ENCODE data around the gene TNFRSF12A.
A peak's percentile ranks its signal among the peaks of the same experiment; 100 is the strongest.

The TNFRSF12A gene

DNA sequence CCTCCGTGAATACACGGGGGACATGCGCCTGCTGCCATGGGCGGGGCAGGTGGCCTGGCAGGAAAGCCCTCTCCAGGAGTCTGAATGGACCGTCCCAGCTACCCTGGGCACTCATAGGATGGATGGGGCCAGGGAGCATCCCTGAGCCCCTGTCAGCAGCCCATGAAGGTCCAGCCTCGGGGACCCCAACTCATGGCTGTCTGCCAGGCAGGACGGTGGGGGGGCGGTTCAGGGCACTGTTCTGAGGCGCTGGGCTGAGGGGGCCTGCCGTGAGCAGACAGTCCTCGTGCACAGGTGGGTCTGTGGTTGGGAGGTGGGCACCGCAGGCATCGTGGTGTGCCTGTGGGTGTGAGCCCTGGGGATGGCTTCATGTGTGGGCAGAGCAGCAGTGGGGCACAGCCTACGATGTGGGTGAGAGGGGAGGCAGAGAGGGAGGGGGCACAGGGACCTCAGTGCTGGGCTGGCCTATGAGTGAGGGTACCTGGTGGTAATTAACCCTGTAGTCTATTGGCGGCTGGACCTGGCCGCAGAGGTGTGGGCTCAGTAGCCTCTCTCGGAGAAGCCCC lies 33.5 kb upstream of the TNFRSF12A start:
- no peak for DNase-seq

- no peak for DNase-seq
Observed at GRCh38 chr16:2987286-2987685, 32.9 kb upstream of the TNFRSF12A start.

DNA sequence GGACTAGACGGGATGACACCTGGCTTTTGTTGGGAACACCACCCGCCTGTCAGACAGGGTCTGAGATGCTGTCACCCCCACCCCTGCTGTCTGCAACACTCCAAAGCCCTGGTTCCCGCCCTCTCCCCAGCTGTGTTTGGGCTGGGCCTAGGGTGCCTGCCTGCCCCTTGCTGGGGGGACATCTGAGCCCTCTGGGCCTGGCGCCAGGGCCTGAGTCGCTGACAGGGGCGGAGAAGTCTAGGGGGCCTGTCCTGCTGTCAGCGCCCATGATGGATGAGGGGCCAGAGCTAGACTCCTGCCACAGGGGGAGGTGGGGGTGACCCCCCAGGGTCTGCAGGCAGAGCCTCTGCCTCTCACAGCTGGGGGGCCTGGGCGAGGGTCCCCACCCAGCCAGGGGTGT lies 32.3 kb upstream of the TNFRSF12A start:
- DNase-seq = no peak

DNA sequence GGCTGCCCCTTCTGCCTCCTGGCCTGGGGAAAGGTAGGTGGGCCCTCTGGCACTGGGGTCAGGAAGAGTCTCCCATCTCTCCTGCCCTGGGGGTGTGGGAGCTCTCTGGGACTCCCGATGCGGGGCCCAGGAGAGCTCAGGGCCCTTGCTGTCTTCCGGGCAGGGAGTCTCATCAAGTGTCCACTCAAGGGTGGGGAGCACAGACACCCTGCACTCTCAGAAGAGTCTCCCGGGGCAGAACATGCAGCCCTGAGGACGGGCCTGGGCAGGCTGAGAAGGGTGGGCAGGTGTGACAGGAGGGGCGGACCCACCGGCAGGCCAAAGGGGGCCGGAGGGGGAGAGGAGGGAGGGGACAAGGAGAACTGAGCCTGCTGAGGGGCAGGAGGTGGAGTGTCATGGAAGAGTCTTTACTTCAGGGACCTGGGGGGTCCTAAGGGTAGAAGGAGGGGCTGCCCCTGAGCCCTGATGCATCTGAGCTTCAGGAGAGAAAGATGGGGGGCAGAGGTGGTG lies 31.5 kb upstream of the TNFRSF12A start:
- no peak for DNase-seq

DNA sequence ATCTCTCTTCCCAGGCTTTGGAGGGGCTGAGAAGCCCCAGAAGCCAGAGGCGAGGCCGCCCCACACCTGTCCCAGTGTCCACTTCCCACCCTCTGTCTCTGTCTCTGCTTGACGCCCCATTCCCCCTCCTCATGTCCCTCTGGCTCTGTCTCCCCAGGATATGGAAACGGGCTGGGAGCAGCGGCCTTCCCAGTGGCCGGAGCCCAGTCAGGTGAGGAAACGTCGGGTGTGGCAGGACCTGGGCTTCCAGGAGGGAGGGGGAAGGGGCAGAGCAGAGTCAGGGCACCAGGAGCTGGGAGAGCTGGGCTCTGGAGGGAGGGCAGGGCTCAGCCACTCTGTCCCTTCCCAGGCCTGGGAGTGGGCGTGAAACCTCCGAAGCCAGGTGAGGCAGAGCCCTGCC lies 29.3 kb upstream of the TNFRSF12A start:
- DNase-seq = no peak

- DNase-seq = no peak
Observed at GRCh38 chr16:2991566-2992261, 28.5 kb upstream of the TNFRSF12A start.

DNA sequence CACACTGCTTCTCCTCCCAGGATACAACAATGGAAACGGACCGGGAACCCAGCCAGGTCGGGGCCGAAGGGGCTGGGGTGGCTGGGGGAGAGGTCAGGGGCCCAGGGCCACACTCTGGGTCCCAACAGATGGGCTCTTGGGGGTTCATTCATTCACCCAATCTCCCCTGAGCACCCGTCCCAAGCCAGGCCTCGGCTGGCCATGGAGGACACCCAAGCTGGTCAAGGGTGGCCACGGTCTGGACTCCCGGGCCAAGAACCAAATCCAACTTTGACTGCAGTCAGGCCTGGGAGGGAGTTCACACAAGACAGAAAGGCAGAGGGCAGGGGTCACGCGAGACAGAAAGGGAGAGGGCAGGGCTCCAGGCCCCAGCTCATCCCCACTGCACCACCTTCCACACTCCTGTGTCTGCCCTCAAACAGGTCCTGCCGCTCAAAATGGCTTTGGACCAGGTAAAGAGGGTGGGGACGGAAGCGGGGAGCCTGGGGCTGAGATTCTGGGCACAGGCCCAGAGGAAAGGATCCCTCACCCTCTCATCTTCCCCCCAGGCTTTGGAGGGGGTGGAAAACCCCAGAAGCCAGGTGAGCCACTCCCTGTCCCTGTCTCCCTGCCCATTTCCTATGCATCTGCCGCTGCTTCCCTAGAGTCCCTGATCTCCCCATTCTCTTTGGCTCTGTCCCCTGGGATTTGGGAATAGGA lies 27.6 kb upstream of the TNFRSF12A start:
- DNase-seq = no peak

DNA sequence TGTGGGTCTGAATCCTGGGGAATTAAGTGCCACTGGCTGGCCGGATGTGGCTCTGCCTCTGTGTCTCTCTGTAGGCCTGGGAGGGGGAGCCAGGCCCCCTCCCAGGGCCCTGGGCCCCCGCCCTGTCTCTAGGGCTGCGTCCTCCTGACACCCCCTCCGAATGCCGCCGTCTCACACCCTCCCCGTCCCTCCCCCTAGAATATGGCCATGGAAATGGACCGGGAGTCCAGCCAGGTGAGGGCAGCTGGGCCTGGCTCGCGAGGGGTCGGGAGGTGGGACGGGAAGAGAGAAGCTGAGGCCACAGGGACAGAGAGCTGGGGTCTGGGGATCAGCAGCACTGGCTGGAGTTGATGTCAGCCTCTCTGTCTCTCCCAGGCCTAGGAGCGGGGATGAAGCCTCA lies 23.9 kb upstream of the TNFRSF12A start:
- DNase-seq = no peak

GRCh38 chr16:2999929-3000328 lies 20.2 kb upstream of the TNFRSF12A start:
- DNase-seq = no peak

DNA sequence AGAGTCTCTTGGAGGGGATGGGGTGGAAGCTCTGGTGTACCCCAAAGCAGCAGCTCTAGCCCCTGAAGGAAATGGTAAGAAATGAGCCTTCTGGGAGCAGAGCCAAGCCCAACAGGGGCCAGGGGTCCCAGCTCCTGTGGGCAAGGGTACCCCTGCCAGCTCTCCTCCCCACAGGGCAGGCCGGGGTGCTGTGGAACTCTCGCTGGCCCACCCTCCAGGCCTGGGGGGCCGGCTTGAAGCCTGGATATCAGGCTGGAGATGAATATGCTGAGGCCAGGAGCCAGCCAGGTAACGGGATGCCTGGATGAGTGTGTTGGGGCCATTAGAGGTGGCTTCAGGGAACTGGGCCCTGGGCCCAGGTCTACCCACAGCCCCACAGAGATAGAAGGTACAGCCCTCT lies 19.6 kb upstream of the TNFRSF12A start:
- no peak for DNase-seq

DNA sequence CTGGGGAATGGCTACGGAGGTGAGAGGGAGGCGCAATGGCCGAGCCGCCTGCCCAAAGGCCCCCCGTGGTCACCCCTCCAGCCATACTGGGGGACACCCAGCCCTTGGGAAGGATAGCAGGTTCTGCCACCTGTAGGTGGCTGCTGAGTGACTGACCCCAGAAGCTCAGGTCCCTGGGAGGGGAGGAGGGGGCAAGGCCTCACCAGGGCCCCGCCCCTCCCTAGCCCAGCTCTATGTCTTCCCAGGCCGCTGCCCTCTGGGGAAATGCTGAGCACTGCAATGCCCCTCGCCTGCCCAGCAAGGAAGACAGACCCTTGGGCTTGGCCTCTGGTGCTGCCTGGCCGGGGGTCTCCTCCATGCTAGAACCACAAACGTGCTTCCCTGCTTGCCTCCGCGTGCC lies 18.9 kb upstream of the TNFRSF12A start:
- DNase-seq = no peak

- peak; percentile 96 for DNase-seq
Observed at GRCh38 chr16:3003582-3004270, 16.4 kb upstream of the TNFRSF12A start.

GRCh38 chr16:3004319-3004718 lies 15.8 kb upstream of the TNFRSF12A start:
- no peak for DNase-seq

- DNase-seq = peak; percentile 46
Observed at GRCh38 chr16:3004781-3005284, 15.3 kb upstream of the TNFRSF12A start.

DNA sequence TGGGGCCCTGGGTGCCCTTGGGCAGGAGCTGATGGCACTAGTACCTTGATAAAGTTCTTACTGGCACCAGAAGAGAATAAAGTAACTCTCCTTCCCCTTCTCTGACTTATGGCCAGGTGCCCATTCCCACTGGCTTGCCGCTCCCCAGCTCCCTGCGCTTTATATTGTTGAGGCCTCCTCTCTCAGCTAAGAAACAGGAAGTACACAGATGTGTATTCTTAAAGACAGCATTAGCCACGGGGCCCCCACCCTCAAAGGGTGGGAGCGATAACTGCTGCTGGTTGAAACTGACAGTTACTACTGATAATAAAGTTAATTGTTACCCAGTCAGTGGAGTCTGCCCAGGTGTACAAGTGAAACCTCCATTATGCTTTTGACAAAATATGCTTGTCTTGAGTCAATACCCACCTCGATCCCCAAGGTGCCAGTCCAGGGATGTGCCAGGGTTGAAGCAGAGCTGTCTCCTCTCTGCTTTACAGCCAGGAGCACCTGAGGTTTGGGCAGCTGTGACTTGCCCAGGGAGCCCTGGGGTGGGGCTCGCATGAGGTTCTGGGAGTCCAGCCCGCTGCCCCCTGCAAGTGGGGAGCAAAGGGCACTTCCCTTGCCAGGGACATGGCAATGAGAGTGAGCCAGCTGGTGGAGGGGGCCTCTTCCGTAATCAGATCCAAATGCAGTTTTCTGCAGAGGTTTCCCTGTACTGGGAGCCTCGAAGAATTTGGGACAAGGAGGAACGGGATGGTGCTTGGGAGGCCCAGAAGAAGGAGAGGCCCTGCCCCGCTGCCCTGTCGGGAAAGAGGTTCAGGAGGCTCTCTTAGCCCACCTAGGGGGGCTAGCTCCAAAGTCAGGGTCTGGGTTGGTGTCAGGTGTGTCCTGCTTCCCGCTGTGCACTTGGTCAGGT lies 12.9 kb upstream of the TNFRSF12A start:
- DNase-seq = no peak

DNA sequence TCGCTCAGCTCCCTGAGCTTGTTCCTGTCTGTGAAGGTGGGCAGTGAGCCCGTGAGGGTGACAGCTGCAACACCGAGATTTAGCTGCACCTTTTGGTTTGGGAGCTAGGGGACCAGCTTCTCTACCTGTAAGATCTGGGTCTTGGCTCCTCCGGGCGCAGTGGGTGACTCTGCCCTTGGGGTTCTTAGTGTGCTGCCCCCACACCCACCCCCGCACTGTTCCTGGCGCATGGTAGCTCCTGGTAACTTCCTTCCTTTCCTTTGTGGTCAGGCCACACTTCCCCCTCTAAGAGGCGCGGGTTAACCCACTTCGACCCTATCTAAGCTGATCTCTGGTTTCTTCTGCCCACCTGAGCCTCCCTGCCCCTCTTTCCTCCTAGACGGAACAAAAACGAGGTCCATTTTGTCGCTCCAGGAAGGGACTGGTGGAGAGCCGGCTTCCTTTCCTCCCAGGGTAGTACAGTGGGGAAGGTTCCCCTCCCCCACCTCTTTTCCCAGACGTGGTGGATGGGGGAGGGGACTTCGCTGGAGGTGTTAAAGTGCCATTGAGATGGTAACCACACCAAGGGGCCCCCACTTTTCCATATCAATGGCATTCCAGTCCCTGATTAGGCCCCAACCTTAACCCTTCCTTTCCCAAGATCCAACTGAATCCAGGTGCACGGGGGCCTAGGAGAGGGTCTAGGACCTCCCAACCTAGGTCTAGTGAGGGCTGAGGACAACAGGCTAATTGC lies 12.0 kb upstream of the TNFRSF12A start:
- no peak for DNase-seq

GRCh38 chr16:3008690-3009037 lies 11.5 kb upstream of the TNFRSF12A start:
- DNase-seq = no peak

DNA sequence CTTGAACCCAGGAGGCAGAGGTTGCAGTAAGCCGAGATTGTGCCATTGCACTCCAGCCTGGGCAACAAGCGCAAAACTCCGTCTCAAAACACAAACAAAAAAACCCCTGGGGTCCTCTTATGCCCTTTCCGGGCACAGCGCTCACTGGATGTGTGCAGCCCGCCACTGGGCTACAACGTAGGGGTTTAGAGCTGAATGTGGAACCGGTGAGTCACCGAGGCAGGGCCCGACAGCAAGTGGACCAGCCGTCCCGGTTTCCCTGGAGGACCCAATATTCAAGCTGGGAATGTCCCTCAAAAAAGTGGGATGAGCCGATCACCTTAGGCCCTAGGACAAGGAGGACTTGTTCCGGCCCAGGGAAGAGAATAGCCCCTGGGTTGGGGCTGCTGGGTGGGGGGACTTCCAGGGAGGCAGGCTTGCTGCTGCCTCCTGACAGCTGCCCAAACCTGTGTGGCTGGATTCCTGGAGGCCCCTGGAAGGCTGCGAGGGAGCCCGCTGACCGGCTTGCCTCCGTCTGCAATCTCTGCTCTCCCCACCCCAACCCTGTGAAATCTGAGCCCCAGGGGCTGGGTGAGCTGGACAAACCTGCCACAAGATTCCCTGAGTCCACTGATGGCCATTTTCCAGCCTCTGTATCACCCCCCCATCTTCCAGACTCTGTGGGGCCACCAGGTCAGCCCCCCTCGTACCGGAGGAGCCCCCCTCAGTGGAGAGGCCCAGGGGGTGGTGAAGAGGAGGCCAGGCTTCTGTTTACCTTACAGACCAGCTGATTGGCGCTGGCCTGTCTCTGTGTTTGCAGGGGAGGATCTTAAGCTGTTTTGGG lies 10.4 kb upstream of the TNFRSF12A start:
- DNase-seq = no peak

- DNase-seq = no peak
Observed at GRCh38 chr16:3010510-3010909, 9.7 kb upstream of the TNFRSF12A start.

GRCh38 chr16:3012246-3012645 lies 7.9 kb upstream of the TNFRSF12A start:
- DNase-seq = peak; percentile 87

Measured in DMS79 treated with DMSO at 0.1 percent for 48 hours (cell line).